Colon (tissue), 2 donors: ENCODE data around the gene SUGP2.
"Not testable (repeated sequence)": the region's sequence is repeated elsewhere in the genome, so short reads cannot be mapped to it uniquely, and the experiment has no call there.

Experiments used
- FAIRE-seq: peaks from 2 replicates; lab custom pipeline; 2012; peaks lifted over from hg19 to GRCh38; lab: Jason Lieb, UNC
- donor health status: control.
- donor health status: control.

Gene SUGP2

GRCh38 chr19:18990128-18990708 lies 43.1 kb downstream of the SUGP2 start:
- no peak for FAIRE-seq

GRCh38 chr19:18989316-18989715 lies 44.0 kb downstream of the SUGP2 start:
- FAIRE-seq = no peak

- FAIRE-seq = no peak
Measured at GRCh38 chr19:18987456-18987855, 45.9 kb downstream of the SUGP2 start.

- FAIRE-seq = no peak
Measured at GRCh38 chr19:18985257-18985656, 48.1 kb downstream of the SUGP2 start.

- no peak for FAIRE-seq
Measured at GRCh38 chr19:18984251-18984650, 49.1 kb downstream of the SUGP2 start.

GRCh38 chr19:18982669-18983068 lies 50.6 kb downstream of the SUGP2 start:
- FAIRE-seq = no peak

- FAIRE-seq = no peak
Measured at GRCh38 chr19:18980432-18981020, 52.8 kb downstream of the SUGP2 start.

- FAIRE-seq = no peak
Measured at GRCh38 chr19:18978616-18979015, 54.7 kb downstream of the SUGP2 start.

- FAIRE-seq = no peak
Measured at GRCh38 chr19:18975869-18976268, 57.4 kb downstream of the SUGP2 start.

GRCh38 chr19:18975011-18975410 lies 58.3 kb downstream of the SUGP2 start:
- FAIRE-seq = no peak

- no peak for FAIRE-seq
Measured at GRCh38 chr19:18972851-18973250, 60.5 kb downstream of the SUGP2 start.

GRCh38 chr19:18972301-18972811 lies 61.0 kb downstream of the SUGP2 start:
- FAIRE-seq = no peak

- FAIRE-seq = no peak
Measured at GRCh38 chr19:18969931-18970659, 63.2 kb downstream of the SUGP2 start.

GRCh38 chr19:18967358-18968146 lies 65.8 kb downstream of the SUGP2 start:
- FAIRE-seq = no peak

GRCh38 chr19:18966307-18966706 lies 67.0 kb downstream of the SUGP2 start:
- no peak for FAIRE-seq

GRCh38 chr19:18964121-18964520 lies 69.2 kb downstream of the SUGP2 start:
- no peak for FAIRE-seq

GRCh38 chr19:18961767-18962620 lies 71.3 kb downstream of the SUGP2 start:
- no peak for FAIRE-seq

GRCh38 chr19:18960370-18960769 lies 72.9 kb downstream of the SUGP2 start:
- no peak for FAIRE-seq

GRCh38 chr19:18955042-18955441 lies 78.3 kb downstream of the SUGP2 start:
- FAIRE-seq = no peak

- FAIRE-seq = no peak
Measured at GRCh38 chr19:18954094-18954493, 79.2 kb downstream of the SUGP2 start.

- FAIRE-seq = not testable (repeated sequence)
Measured at GRCh38 chr19:18952364-18953003, 80.8 kb downstream of the SUGP2 start.
